ENCODE data around the gene MCUR1.

The MCUR1 gene

GRCh38 chr6:13742961-13743735 is 71.2 kb downstream of the MCUR1 start:
- in situ Hi-C loops (cut with HindIII; ENCODE audit: low sequenced_read_pairs): no loop called here

GRCh38 chr6:13741365-13741764 is 73.0 kb downstream of the MCUR1 start:
- in situ Hi-C loops (cut with HindIII; ENCODE audit: low sequenced_read_pairs): no loop called here

Measured in endothelial cell of hepatic sinusoid (primary cell).